Activated CD4-positive, alpha-beta T cell treated with anti-CD3 and anti-CD28 coated beads, Interleukin-2, amount 50 U/mL, for 48 hours (primary cell): ENCODE data around the gene FTH1.
"Not testable (repeated sequence)": the region's sequence is repeated elsewhere in the genome, so short reads cannot be mapped to it uniquely, and the experiment has no call there.

Source experiments
- DNase-seq, 2 experiments: peaks; one replicate each; pipeline ENCODE4 v3.0.0-alpha.2; 2020

Gene FTH1

GRCh38 chr11:61978703-61979661 lies 11.5 kb upstream of the FTH1 start:
- no peak for DNase-seq

DNA sequence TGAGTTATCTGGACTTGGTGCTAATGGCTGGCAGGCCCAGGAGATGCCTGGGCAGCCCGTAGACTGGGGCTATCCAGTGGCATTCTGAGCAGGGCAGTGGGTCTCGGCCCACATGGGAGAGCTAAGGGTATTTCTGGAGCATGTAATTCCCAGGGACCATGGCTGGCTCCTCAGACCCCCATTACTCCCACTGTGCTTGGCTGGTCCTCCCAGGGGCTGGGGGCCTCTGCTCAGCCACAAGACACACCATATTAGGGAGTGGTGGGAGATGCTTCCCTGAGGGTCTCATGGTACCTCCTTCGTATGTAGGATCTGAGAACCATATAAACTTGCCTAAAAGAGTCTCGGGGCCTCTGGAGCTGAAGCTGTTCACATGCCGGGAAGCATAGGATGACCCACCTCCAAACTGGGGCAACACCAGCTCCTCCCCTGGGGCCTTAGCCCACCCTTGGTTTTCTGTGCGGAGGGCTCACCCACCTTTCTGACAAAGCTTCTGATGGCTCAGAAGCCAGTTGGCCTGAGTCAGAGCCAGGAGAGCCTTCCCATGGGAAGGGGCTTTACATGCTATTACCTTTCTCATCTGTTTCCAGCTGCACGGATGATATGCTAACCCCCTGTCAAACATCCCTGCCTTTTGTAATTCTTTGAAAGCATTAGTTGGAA lies 9.5 kb upstream of the FTH1 start:
- DNase-seq, result no peak

- no peak for DNase-seq
Observed at GRCh38 chr11:61976420-61976800, 9.0 kb upstream of the FTH1 start.

GRCh38 chr11:61975638-61976419 lies 8.4 kb upstream of the FTH1 start:
- no peak for DNase-seq

- DNase-seq, result no peak
Observed at GRCh38 chr11:61974766-61975631, 7.6 kb upstream of the FTH1 start.

- no peak for DNase-seq
Observed at GRCh38 chr11:61973476-61974162, 6.2 kb upstream of the FTH1 start.

DNA sequence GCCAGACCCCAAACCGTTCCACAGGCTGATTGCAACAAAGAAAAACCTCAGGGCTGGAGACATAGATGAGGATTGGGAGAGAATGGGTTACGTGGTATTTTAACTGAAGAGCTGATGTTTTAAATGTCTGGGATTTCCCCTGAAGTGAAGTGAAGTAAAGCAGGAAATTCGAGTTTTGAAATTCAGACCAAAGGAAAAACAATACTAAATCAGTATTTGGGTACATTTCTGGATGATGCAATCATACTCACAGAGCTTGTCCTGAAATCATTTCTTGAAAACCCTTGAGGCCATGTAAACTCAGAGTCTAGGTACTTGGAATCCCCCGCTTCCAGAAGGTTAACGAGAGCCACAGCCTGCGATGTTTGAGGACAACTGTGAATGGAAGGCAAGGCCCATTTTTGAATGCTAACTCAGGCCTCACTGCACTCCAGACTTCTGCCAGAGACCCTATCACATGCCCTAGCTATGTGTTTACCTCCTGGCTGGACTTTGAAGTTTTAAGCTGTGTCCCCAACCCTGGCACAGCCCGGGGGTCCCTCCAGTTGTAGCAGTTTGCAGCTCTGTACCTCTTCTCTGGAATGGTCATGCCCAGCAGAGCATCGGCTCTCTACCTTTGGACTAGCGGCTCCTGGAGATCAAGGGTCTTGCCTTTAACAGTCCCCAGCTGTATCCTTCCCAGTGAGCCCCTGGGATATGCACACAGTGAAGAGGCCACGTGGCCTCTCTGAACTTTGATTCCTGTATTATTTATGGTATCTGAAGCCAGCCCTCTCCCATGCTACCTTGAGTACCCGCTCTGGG lies 5.4 kb upstream of the FTH1 start:
- DNase-seq, result no peak

GRCh38 chr11:61972112-61972671 lies 4.8 kb upstream of the FTH1 start:
- DNase-seq, result no peak

DNA sequence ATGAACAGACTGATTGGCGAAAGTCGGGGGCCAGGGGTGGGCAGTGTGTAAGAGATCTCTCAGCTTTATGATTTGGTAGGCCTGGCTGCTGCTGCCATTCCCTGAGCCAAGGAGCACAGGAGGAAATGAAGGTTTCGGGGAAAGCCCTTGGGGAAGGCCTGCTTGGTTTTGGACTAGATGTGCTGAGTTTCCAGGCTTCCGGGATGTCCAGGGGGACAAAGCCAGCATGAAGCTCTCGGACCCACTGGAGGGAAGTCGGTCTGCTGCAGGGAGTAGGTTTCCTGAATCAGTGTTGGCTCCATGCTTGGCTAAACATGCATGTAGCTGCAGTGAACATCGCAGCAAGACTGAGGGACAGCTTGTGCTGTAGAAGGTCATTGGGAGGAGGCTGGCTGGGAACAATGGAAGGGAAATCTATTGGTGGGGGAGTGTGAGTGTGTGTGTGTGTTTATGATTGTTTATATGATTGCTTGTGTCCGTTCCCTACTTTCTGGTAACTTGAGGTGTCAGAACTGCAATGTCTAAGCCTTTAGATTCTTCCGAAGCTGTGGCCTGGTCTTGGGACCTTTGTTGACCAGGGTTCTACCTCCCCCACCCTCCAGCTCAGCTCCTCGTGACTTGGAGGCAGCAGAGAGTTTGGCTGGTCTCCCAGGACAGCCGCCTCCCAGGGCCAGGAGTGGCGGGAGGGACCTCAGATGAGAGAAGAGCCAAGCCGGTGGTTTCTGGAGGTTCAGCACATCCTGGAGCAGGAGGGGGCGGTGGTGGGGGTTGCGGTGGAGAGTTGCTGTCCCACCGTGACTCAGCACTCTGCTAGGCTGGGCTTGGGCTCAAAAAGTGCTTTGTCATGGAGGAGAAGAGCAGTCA lies 4.0 kb upstream of the FTH1 start:
- DNase-seq, result peak; percentile 52 to 59

DNA sequence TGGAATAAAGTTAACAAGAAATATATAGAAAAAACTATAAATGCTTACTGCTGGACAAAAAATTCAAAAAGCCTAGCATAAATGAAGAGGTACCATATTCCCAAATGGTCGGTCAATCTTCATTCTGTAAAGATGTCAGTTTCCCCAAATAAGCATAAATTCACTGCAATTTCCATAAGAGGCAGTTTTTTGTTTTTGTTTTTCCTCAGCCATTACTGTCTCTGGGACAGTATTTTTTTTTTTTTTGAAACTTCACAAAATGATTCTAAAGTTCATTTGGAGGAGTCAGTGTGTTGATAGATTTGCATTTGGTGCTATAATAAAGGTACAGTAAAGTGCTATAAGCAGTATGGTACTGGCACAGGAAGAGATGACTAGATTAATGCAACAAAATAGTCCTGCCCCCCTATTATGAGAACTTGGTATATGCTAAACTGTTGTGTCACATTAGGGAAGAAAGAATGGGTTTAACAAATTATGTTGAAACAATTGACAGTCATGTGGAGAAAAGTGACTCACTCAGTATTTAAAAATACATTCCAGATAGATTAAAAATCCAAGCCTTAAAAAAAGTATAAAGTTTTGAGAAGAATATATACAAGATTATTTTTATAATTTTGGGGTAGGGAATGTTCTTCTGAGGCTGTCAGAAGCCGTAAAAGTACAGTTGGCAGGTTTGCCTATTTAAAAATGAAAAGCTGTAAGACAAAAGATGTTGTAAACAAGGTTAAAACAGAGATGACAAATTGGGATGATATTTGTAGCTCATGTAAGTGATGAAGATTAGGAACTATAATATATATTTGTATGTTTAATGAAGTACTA lies 2.6 kb upstream of the FTH1 start:
- no peak for DNase-seq

- DNase-seq, result no peak
Observed at GRCh38 chr11:61969391-61969758, 1.9 kb upstream of the FTH1 start.

DNA sequence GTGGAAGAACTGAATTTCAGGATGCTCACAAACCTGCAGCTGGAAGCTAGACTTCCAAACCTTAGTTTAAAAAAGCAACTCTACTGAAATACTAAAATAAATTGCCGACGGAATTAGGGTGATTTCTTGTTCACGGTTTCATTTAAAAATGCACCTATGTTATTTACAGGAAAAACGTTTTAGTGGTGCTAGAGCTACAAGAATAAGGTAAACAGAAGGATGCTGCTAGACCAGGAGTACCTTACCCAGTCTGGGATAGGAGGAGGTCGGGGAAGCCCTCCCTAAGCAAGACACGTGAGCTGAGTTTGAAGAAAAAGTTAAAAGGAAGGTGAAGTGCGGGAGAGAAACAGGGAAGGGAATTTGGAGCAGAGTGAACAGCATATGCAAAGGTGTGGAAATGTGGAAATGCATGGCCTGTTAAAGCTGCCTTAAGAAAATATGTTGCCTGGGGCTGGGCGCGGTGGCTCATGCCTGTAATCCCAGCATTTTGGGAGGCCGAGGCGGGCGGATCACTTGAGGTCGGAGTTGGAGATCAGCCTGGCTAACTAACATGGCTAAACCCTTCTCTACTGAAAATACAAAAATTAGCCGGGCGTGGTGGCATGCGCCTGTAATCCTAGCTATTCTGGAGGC lies 1.4 kb upstream of the FTH1 start:
- DNase-seq, result no peak

DNA sequence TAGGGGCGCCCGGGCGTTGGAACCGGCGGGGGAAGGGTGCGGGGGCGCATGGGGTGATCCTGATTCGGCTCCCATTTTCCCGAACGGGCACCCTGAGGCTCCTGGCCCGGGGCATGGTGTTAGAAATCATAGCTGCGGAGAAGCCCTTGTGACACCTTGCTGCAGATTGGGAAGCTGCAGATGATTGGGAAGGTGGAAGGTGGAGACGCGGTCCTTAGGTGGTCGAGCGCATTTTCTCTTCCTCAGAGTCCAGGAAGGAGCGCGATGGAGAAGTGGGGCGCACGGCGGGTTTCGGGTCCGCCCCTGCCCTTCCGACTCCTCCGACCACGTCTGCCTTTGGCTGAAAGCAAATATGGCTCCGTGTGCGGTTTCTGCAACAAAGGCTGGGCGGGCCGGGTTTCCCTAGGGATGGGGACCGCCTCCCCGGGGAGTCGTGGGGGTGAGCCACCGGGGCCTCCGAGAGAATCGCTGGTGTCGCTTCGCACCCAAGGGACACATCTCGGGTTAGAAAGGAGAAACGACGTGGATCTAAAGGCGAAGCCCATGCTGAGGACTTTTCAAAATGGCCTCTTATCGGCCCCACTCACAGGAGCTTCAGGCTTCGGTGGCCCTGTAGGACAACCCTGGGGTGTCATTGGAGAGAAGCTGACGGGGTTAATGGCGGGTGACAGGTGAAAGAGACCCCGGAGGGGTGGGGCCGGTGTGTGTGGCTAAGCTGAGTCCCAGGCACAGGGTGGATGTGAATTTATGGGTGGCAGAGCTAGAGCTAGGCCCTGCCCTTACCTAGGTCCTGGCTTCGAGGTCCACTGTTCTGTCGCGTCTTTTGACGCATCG lies 707 bp upstream of the FTH1 start:
- peak; percentile 43 to 59 for DNase-seq

DNA sequence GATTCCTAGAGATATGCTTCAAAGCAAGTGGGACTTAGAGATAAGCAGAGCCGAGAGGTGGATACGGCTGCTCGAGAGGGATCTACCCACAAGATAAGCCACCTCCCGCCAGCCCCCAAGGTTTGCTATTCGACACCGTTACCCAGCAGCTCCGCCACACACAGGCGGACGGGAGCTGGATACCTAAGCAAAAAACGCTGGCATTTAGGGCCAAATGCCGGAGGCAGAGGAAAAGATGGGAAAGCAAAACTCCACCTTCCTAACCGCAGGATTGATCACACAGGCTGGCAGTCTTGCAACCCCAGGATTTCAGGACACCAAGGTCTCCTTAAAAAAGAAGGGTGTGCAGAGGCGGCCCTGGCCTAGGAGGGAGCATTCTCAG lies 709 bp downstream of the FTH1 start:
- peak; percentile 40 to 46 for DNase-seq

DNA sequence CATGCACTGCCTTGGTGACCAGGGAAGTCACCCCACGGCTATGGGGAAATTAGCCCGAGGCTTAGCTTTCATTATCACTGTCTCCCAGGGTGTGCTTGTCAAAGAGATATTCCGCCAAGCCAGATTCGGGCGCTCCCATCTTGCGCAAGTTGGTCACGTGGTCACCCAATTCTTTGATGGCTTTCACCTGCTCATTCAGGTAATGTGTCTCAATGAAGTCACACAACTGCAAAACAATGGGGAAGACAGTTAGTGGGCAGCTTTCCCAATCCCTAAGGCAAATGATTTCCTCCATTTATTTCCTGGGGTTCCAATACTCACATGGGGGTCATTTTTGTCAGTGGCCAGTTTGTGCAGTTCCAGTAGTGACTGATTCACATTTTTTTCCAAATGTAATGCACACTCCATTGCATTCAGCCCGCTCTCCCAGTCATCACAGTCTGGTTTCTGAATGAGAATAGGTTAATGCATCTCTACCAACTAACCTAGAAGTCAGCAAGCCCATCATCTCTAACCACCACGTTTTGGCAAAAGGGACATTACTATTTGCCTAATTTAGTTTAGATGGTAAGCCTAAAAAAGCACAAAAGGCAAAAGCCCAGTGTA lies 2.7 kb downstream of the FTH1 start:
- DNase-seq, result not testable (repeated sequence)

- no peak for DNase-seq
Observed at GRCh38 chr11:61964058-61964665, 3.3 kb downstream of the FTH1 start.
